SK-N-SH (cell line): Measurements from ENCODE around the gene MAP3K13. TPM values are rescaled to one million over a fixed set of nuclear protein-coding genes. Genes with fewer than 3 reads are reported as not detected.
A peak's percentile ranks its signal among the peaks of the same experiment; 100 is the strongest.

ENCODE experiments used
- CTCF ChIA-PET: fragments of 300-600, 350-600 bp; formaldehyde crosslinking; extraction: SDS; loops from one replicate; lab custom pipeline; 2021; lab: Yijun Ruan, JAX
- POLR2A ChIA-PET: fragments of 350-600 bp; sonication (Branson Sonifier 250); formaldehyde crosslinking; extraction: SDS; loops from one replicate; lab custom pipeline; 2020; ENCODE audit warnings: antibody characterized with exemption, inconsistent platforms; lab: Yijun Ruan, JAX
- DNase-seq: peaks from one replicate; pipeline ENCODE4 v3.0.0; 2012
- H2AFZ ChIP-seq: fragments of 200-600 bp; sonication (generic); 2 replicates; pipeline ENCODE4 v1.8.1; 2016; ENCODE audit warnings: antibody characterized with exemption, mild to moderate bottlenecking, low read depth
- H3F3A ChIP-seq: fragments of 200-600 bp; sonication (generic); replicated peaks from 2 replicates; pipeline ENCODE3; 2016; ENCODE audit warnings: antibody characterized with exemption, mild to moderate bottlenecking; ENCODE audit not compliant: insufficient read depth
- H3K27ac ChIP-seq, 2 experiments: fragments of 200-500 bp in 1 of 2; fragments of 200-600 bp in 1 of 2; sonication (Bioruptor generic) in 1 of 2; sonication (generic), shearing (Covaris generic) in 1 of 2; 2 replicates each; pipeline versions ENCODE4 v1.5.1 to v1.6.1; 2014 to 2016; ENCODE audit warnings: low read depth in 2 of 2, inconsistent platforms in 1 of 2, low read length in 1 of 2, mild to moderate bottlenecking in 1 of 2, mixed read lengths in 1 of 2
- H3K27me3 ChIP-seq: fragments of 200-600 bp; sonication (generic), shearing (Covaris generic); 2 replicates; pipeline ENCODE4 v1.6.1; 2016; ENCODE audit warnings: mixed run types; ENCODE audit not compliant: insufficient read depth
- H3K36me3 ChIP-seq, 2 experiments: fragments of 200-500 bp in 1 of 2; fragments of 200-600 bp in 1 of 2; sonication (Bioruptor generic) in 1 of 2; sonication (generic) in 1 of 2; replicated peaks in 1 of 2; 2 replicates each; pipeline versions ENCODE3 to v1.5.1; 2014 to 2016; ENCODE audit warnings: low read length in 1 of 2, mild to moderate bottlenecking in 1 of 2; ENCODE audit not compliant: insufficient read depth in 2 of 2, control insufficient read depth in 1 of 2
- H3K4me1 ChIP-seq, 2 experiments: fragments of 200-500 bp in 1 of 2; fragments of 200-600 bp in 1 of 2; sonication (Bioruptor generic) in 1 of 2; sonication (generic), shearing (Covaris generic) in 1 of 2; 2 replicates each; pipeline versions ENCODE4 v1.5.1 to v1.6.1; 2014 to 2016; ENCODE audit warnings: low read depth in 1 of 2, low read length in 1 of 2, mixed run types in 1 of 2; ENCODE audit not compliant: insufficient read depth in 2 of 2, control insufficient read depth in 1 of 2
- H3K4me2 ChIP-seq: fragments of 200-600 bp; sonication (generic), shearing (Covaris generic); 2 replicates; pipeline ENCODE4 v1.6.1; 2017; ENCODE audit warnings: mixed run types
- H3K4me3 ChIP-seq, 2 experiments: fragments of 200-500 bp in 1 of 2; fragments of 200-600 bp in 1 of 2; sonication (Bioruptor generic) in 1 of 2; sonication (generic), shearing (Covaris generic) in 1 of 2; 2 replicates each; pipeline versions ENCODE4 v1.5.1 to v1.8.1; 2014 to 2016; ENCODE audit warnings: low read depth in 2 of 2, inconsistent platforms in 1 of 2, low read length in 1 of 2, mild to moderate bottlenecking in 1 of 2, mixed read lengths in 1 of 2, moderate library complexity in 1 of 2
- H3K79me2 ChIP-seq: fragments of 200-600 bp; sonication (generic); 2 replicates; pipeline ENCODE4 v1.8.1; 2017; ENCODE audit warnings: mild to moderate bottlenecking; ENCODE audit not compliant: insufficient read depth
- H3K9ac ChIP-seq: fragments of 200-600 bp; sonication (generic); 2 replicates; pipeline ENCODE4 v1.6.1; 2017; ENCODE audit warnings: mixed run types
- H3K9me2 ChIP-seq: fragments of 200-600 bp; sonication (generic); 2 replicates; pipeline ENCODE4 v1.6.1; 2017; ENCODE audit warnings: mixed run types
- H3K9me3 ChIP-seq: fragments of 200-600 bp; sonication (generic); 2 replicates; pipeline ENCODE4 v1.6.1; 2017; ENCODE audit warnings: mixed run types, mild to moderate bottlenecking, moderate library complexity
- H4K20me1 ChIP-seq: fragments of 200-600 bp; sonication (generic); 2 replicates; pipeline ENCODE4 v1.6.1; 2017; ENCODE audit warnings: mild to moderate bottlenecking, mixed run types; ENCODE audit not compliant: insufficient read depth
- CHD2 ChIP-seq: fragments of 150-350 bp; IDR thresholded peaks from 2 replicates; pipeline ENCODE4 v1.6.1; 2018; ENCODE audit warnings: low read length; ENCODE audit not compliant: partially characterized antibody
- EZH2phosphoT487 ChIP-seq: fragments of 200-600 bp; sonication (generic); IDR thresholded peaks from 2 replicates; pipeline ENCODE4 v1.6.1; 2017; ENCODE audit warnings: low read depth, mixed run types, mild to moderate bottlenecking, antibody characterized with exemption, moderate library complexity, borderline replicate concordance
- FOSL2 ChIP-seq: IDR thresholded peaks from 2 replicates; pipeline ENCODE4 v1.4.0; 2012; ENCODE audit warnings: low read depth, mild to moderate bottlenecking, moderate library complexity, borderline replicate concordance
- FOXM1 ChIP-seq: IDR thresholded peaks from 2 replicates; pipeline ENCODE4 v1.4.0; 2012; ENCODE audit warnings: low read depth, mild to moderate bottlenecking
- GATA2 ChIP-seq: sonication (generic); formaldehyde crosslinking; IDR thresholded peaks from 2 replicates; pipeline ENCODE4 v1.5.0; 2020; ENCODE audit warnings: mild to moderate bottlenecking, missing genetic modification reagents
- JUND ChIP-seq: IDR thresholded peaks from 2 replicates; pipeline ENCODE4 v1.4.0; 2012
- MEF2A ChIP-seq: IDR thresholded peaks from 2 replicates; pipeline ENCODE4 v1.4.0; 2012; ENCODE audit warnings: low read depth, borderline replicate concordance
- MXI1 ChIP-seq: IDR thresholded peaks from 2 replicates; pipeline ENCODE4 v1.6.1; 2012; ENCODE audit warnings: mild to moderate bottlenecking, low read depth, low read length, improper control_type of control experiment
- POLR2AphosphoS5 ChIP-seq: IDR thresholded peaks from 2 replicates; pipeline ENCODE4 v1.6.1; 2012; ENCODE audit warnings: low read depth, low read length
- RAD21 ChIP-seq: IDR thresholded peaks from 2 replicates; pipeline ENCODE4 v1.6.1; 2012; ENCODE audit warnings: mild to moderate bottlenecking, low read length
- RCOR1 ChIP-seq: fragments of 150-350 bp; IDR thresholded peaks from 2 replicates; pipeline ENCODE4 v1.6.1; 2017; ENCODE audit warnings: antibody characterized with exemption, low read length
- SIN3A ChIP-seq: IDR thresholded peaks from 2 replicates; pipeline ENCODE4 v1.6.1; 2012; ENCODE audit warnings: low read depth, mild to moderate bottlenecking, low read length, moderate library complexity, borderline replicate concordance
- SMC3 ChIP-seq: IDR thresholded peaks from 2 replicates; pipeline ENCODE4 v1.6.1; 2012; ENCODE audit warnings: low read depth, low read length, improper control_type of control experiment
- TAF1 ChIP-seq: IDR thresholded peaks from 2 replicates; pipeline ENCODE4 v1.6.1; 2012; ENCODE audit warnings: low read depth, mild to moderate bottlenecking, low read length, moderate library complexity, borderline replicate concordance
- TCF12 ChIP-seq: IDR thresholded peaks from 2 replicates; pipeline ENCODE4 v1.4.0; 2012
- YY1 ChIP-seq: IDR thresholded peaks from 2 replicates; pipeline ENCODE4 v1.4.0; 2012; ENCODE audit warnings: low read depth, mild to moderate bottlenecking
- WGBS: methylation state at CpG from one replicate; pipeline ENCODE4 v1.1.6; 2017; ENCODE audit warnings: low lambda C conversion rate; 5-methylcytosine and 5-hydroxymethylcytosine counted together
- polyA plus RNA-seq, 3 experiments: library from polyadenylated mRNA; depleted of rRNA; stranded (reverse); fragments of >200 nt; gene quantifications; 2 replicates each; pipeline ENCODE4 v1.2.3, GENCODE V29; 2012
- TF ChIP-seq, protein P1 (sequence below): fragments of 150-350 bp; IDR thresholded peaks from 2 replicates; pipeline ENCODE4 v1.6.1; 2017; ENCODE audit warnings: antibody characterized with exemption, low read length, low read depth, borderline replicate concordance
- TF ChIP-seq, protein P2 (sequence below): IDR thresholded peaks from 2 replicates; pipeline ENCODE4 v1.4.0; 2012; ENCODE audit warnings: low read depth, borderline replicate concordance
- TF ChIP-seq, protein P3 (sequence below): IDR thresholded peaks from 2 replicates; pipeline ENCODE4 v1.4.0; 2012; ENCODE audit warnings: low read depth, borderline replicate concordance

Gene MAP3K13
- polyA plus RNA-seq, 1 of the 3 experiments (the other 2 are of a cell fraction) = 9.1 TPM

DNA sequence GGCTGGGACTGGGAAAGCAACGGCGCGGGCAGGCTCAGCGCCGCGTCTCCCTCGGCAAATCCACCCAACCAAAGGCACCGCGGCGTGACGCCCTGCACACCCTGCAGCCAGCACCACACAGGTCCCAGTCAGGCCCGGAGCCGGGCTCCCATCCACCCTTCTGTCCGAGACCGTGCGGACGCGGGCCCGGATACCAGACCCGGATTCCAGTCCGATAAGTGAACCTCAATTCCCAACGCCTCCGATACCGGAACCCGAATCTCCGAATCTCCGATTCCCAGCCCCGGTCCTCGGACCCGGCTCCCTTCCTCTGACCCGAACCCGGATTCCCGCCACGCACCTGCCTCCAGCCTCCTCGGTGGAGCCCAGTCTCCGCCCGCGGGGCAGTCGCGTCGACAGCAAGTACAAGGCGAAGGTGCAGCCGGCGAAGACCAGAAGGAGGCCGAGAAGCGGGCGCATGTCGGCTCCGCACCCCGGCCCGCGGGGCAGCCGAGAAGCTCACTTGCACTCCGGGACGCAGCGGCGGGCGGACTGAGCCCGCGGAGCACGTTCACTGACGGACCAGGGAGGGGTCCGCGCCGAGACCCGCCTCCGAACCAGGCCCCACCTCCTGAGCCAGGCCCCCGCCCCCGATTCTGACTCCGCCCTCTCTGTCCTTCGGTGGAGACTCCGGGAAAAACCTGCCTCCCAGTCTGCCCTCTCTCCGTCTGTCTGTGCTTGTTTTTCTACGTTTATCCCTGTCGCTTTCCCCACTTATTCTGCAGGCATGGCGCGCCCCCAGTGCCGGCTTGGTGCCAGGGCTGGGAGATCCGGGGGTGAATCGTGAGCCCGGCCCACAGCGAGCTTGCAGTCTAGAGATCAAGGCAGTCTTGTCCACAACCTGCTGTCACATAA, 135.8 kb downstream of the MAP3K13 start, which contains the start of gene TMEM41A (continued):
- TF ChIP-seq RAD21 (peak; percentile 17), POLR2AphosphoS5 (peak; percentile 89)
- TF ChIP-seq, all 33 proteins: peak for 17

DNA sequence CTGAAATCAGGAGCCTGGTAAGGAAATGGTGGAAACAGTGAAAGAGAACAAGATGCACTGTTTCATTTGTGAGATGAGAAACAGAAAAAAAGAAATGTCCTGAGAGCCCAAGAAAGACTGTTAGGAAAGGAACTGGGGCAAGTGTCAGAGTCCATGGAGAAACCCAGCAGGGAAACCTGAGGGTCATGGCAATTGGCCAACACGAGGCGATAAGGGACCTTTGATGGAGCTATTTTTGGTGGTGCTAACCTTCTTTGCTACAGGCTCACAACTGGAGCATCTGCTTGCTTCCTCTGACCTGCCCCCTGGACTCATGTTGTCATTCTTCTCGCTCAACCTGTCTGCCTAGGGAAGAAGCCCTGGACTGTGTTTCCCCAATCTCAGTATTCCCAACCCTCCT, 140.1 kb downstream of the MAP3K13 start:
- H3K79me2 ChIP-seq = peaks cover 6% of the 10 kb centered on the region; the same call in 1 of the 2 replicates
- H3K27me3 ChIP-seq = no peaks in the 10 kb centered on the region
- H4K20me1 ChIP-seq = no peaks in the 10 kb centered on the region
- no peaks in the 10 kb centered on the region for H3K36me3 ChIP-seq
- no peaks in the 10 kb centered on the region for H3K9me3 ChIP-seq
- no peak overlapping the region for H3K4me2 ChIP-seq
- no peaks in the 10 kb centered on the region for H3K9me2 ChIP-seq
- ChIA-PET POLR2A (no interaction called here), CTCF (no interaction called here)
- WGBS = 46% methylated on average over 3 of the region's 3 CpGs
- peaks cover 4% of the 10 kb centered on the region for H3F3A ChIP-seq
- H3K9ac ChIP-seq = no peak overlapping the region
- no peak overlapping the region for H3K4me3 ChIP-seq
- TF ChIP-seq FOSL2 (no peak), MEF2A (no peak), EZH2phosphoT487 (no peak), TAF1 (no peak), GATA2 (CRISPR knock-in tag) (no peak), SMC3 (no peak), FOXM1 (no peak), TCF12 (no peak), JUND (no peak), RCOR1 (no peak), CHD2 (no peak), RAD21 (no peak), MXI1 (no peak), SIN3A (no peak), YY1 (no peak)
- TF ChIP-seq, protein P1, sequence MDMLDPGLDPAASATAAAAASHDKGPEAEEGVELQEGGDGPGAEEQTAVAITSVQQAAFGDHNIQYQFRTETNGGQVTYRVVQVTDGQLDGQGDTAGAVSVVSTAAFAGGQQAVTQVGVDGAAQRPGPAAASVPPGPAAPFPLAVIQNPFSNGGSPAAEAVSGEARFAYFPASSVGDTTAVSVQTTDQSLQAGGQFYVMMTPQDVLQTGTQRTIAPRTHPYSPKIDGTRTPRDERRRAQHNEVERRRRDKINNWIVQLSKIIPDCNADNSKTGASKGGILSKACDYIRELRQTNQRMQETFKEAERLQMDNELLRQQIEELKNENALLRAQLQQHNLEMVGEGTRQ = no peak
- TF ChIP-seq, protein P2, sequence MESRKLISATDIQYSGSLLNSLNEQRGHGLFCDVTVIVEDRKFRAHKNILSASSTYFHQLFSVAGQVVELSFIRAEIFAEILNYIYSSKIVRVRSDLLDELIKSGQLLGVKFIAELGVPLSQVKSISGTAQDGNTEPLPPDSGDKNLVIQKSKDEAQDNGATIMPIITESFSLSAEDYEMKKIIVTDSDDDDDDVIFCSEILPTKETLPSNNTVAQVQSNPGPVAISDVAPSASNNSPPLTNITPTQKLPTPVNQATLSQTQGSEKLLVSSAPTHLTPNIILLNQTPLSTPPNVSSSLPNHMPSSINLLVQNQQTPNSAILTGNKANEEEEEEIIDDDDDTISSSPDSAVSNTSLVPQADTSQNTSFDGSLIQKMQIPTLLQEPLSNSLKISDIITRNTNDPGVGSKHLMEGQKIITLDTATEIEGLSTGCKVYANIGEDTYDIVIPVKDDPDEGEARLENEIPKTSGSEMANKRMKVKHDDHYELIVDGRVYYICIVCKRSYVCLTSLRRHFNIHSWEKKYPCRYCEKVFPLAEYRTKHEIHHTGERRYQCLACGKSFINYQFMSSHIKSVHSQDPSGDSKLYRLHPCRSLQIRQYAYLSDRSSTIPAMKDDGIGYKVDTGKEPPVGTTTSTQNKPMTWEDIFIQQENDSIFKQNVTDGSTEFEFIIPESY = no peak
- TF ChIP-seq, protein P3, sequence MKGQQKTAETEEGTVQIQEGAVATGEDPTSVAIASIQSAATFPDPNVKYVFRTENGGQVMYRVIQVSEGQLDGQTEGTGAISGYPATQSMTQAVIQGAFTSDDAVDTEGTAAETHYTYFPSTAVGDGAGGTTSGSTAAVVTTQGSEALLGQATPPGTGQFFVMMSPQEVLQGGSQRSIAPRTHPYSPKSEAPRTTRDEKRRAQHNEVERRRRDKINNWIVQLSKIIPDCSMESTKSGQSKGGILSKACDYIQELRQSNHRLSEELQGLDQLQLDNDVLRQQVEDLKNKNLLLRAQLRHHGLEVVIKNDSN = no peak
- TF ChIP-seq, all 33 proteins: peak for 0
- Histone ChIP-seq H3K4me1 (no peaks in the 10 kb centered on the region), H3K27ac (no peak overlapping the region), H2AFZ (no peak overlapping the region)
- no peak for DNase-seq
